B cell (primary cell): ENCODE measurements around the gene SERPINE2. TPM values are rescaled to one million over a fixed set of nuclear protein-coding genes. Genes with fewer than 3 reads are reported as not detected.

ENCODE experiments used
- ATAC-seq: fragments of 200-7000 bp; cut with Tn5 transposase; one replicate; pipeline ENCODE4 v1.10.0; 2021; ENCODE audit warnings: low read depth, mild to moderate bottlenecking, moderate number of reproducible peaks, moderate library complexity
- CTCF ChIA-PET: fragments of 350-600 bp; sonication (Branson Sonifier 250); formaldehyde crosslinking; loops from one replicate; lab custom pipeline; 2021; ENCODE audit warnings: antibody characterized with exemption, inconsistent platforms; lab: Charles Lee
- POLR2A ChIA-PET: fragments of 350-600 bp; sonication (Branson Sonifier 250); formaldehyde crosslinking; loops from one replicate; lab custom pipeline; 2021; ENCODE audit warnings: antibody characterized with exemption; lab: Charles Lee
- DNase-seq: peaks from one replicate; pipeline ENCODE4 v3.0.0; 2013
- H2AFZ ChIP-seq: 2 replicates; pipeline ENCODE4 v1.6.1; 2012; ENCODE audit warnings: mild to moderate bottlenecking, low read depth, low read length; ENCODE audit not compliant: insufficient read depth, poor library complexity, severe bottlenecking
- H3K27ac ChIP-seq, 2 donors: 1 replicate in 1 of 2; 2 replicates in 1 of 2; pipeline ENCODE4 v1.5.1; 2012 to 2013; ENCODE audit warnings: low read length in 2 of 2, mild to moderate bottlenecking in 2 of 2, moderate library complexity in 1 of 2
- H3K27me3 ChIP-seq, 4 experiments: fragments of 200-600 bp in 1 of 4; sonication (generic) in 1 of 4; replicated peaks in 1 of 4; 1 replicate in 2 of 4; 2 replicates in 2 of 4; pipeline versions ENCODE4 v1.6.1 to v1.7.0; 2013 to 2016; ENCODE audit warnings: low read length in 3 of 4, mild to moderate bottlenecking in 2 of 4, mixed read lengths in 1 of 4, moderate library complexity in 1 of 4; ENCODE audit not compliant: insufficient read depth in 4 of 4, control insufficient read depth in 3 of 4; ENCODE audit errors: control extremely low read depth in 1 of 4
- H3K36me3 ChIP-seq, 2 experiments: replicated peaks in 1 of 2; 1 replicate in 1 of 2; 2 replicates in 1 of 2; pipeline versions ENCODE4 v1.6.1 to v1.7.1; 2013; ENCODE audit warnings: low read length in 1 of 2; ENCODE audit not compliant: insufficient read depth in 2 of 2, control insufficient read depth in 1 of 2; ENCODE audit errors: control extremely low read depth in 1 of 2, extremely low read depth in 1 of 2
- H3K4me1 ChIP-seq, 2 donors: fragments of 200-600 bp in 1 of 2; sonication (generic) in 1 of 2; 1 replicate in 1 of 2; 2 replicates in 1 of 2; pipeline versions ENCODE4 v1.5.1 to v1.6.1; 2013 to 2017; ENCODE audit warnings: low read length in 2 of 2; ENCODE audit not compliant: control insufficient read depth in 2 of 2, insufficient read depth in 2 of 2
- H3K4me2 ChIP-seq: replicated peaks from 2 replicates; pipeline ENCODE3; 2012; ENCODE audit warnings: mild to moderate bottlenecking, low read depth, low read length; ENCODE audit not compliant: poor library complexity, severe bottlenecking
- H3K4me3 ChIP-seq, 5 experiments: fragments of 200-600 bp in 1 of 5; sonication (generic) in 1 of 5; 1 replicate in 3 of 5; 2 replicates in 2 of 5; pipeline versions ENCODE4 v1.5.1 to v1.7.0; 2011 to 2016; ENCODE audit warnings: low read length in 4 of 5, mild to moderate bottlenecking in 4 of 5, low read depth in 2 of 5, control low read depth in 1 of 5, moderate library complexity in 1 of 5; ENCODE audit not compliant: insufficient read depth in 1 of 5; ENCODE audit errors: control extremely low read depth in 1 of 5, extremely low read depth in 1 of 5
- H3K79me2 ChIP-seq: fragments of 200-600 bp; sonication (generic); one replicate; pipeline ENCODE4 v1.6.0; 2016; ENCODE audit warnings: low read length; ENCODE audit not compliant: control insufficient read depth, insufficient read depth
- H3K9ac ChIP-seq: fragments of 200-600 bp; sonication (generic); 2 replicates; pipeline ENCODE4 v1.6.1; 2017; ENCODE audit warnings: mild to moderate bottlenecking, low read length, moderate library complexity
- H3K9me3 ChIP-seq, 3 donors: one replicate each; pipeline versions ENCODE4 v1.6.1 to v1.7.1; 2013; ENCODE audit warnings: low read length in 2 of 3; ENCODE audit not compliant: control insufficient read depth in 2 of 3, insufficient read depth in 1 of 3; ENCODE audit errors: control extremely low read depth in 1 of 3
- H4K20me1 ChIP-seq: 2 replicates; pipeline ENCODE4 v1.6.0; 2012; ENCODE audit warnings: mild to moderate bottlenecking, low read length; ENCODE audit not compliant: insufficient read depth, control insufficient read depth, poor library complexity, severe bottlenecking
- H3K27ac Mint-ChIP-seq: one replicate; pipeline ENCODE4 v1.8.0; 2021; ENCODE audit warnings: mixed read lengths
- H3K27me3 Mint-ChIP-seq: one replicate; pipeline ENCODE4 v1.8.0; 2021; ENCODE audit warnings: mixed read lengths
- H3K4me1 Mint-ChIP-seq: one replicate; pipeline ENCODE4 v1.8.0; 2021; ENCODE audit warnings: mixed read lengths
- H3K4me3 Mint-ChIP-seq: one replicate; pipeline ENCODE4 v1.8.0; 2021; ENCODE audit warnings: mixed read lengths
- H3K9me3 Mint-ChIP-seq: one replicate; pipeline ENCODE4 v1.8.0; 2022; ENCODE audit warnings: mixed read lengths; ENCODE audit not compliant: insufficient read depth
- EZH2 ChIP-seq: IDR thresholded peaks from 2 replicates; pipeline ENCODE4 v1.6.1; 2012; ENCODE audit warnings: borderline replicate concordance, low read depth, mild to moderate bottlenecking, moderate library complexity, low read length; ENCODE audit not compliant: insufficient read depth, poor library complexity, severe bottlenecking
- WGBS: methylation state at CpG from one replicate; pipeline ENCODE4 v1.1.5; 2013; ENCODE audit warnings: missing lambda C conversion rate; ENCODE audit not compliant: insufficient coverage; 5-methylcytosine and 5-hydroxymethylcytosine counted together
- intact Hi-C: fragments of 100-400 bp; cut with micrococcal nuclease; formaldehyde crosslinking; loops from one replicate; pipeline ENCODE4 v1.10.0; 2022
- polyA plus RNA-seq: library from polyadenylated mRNA; depleted of rRNA; stranded (reverse); fragments of >200 nt; gene quantifications from 2 replicates; pipeline ENCODE4 v1.2.3, GENCODE V29; 2012
- total RNA-seq, 2 donors: library from RNA; stranded (reverse); fragments of 120-200 nt in 1 of 2; gene quantifications; 1 replicate in 1 of 2; 2 replicates in 1 of 2; pipeline versions ENCODE4 v1.2.3 to v1.2.4, GENCODE V29; 2013 to 2022
- TF ChIP-seq, protein P1 (sequence below): fragments of 200-600 bp; IDR thresholded peaks from one replicate; pipeline ENCODE4 v1.8.0; 2022; ENCODE audit warnings: antibody characterized with exemption, mild to moderate bottlenecking

The SERPINE2 gene
- total and polyA plus RNA-seq, 2 donors (not counting 1 experiment from before 2014, with no cell fraction given) = 0.45 to 1.8 TPM

GRCh38 chr2:224029876-224030275 lies 9.2 kb downstream of the SERPINE2 start:
- CTCF ChIA-PET = no interaction called here

GRCh38 chr2:224027931-224028330 lies 11.2 kb downstream of the SERPINE2 start:
- Histone ChIP-seq H3K27ac (no peak overlapping the region), H3K4me1 (peaks cover 36% of the 10 kb centered on the region in 2 donors), H3K9ac (no peak overlapping the region), H3K4me2 (peak overlapping the region; percentile 54), H3K36me3 (no peaks in the 10 kb centered on the region), H2AFZ (no peak overlapping the region), H3K79me2 (no peaks in the 10 kb centered on the region), H3K27me3 (peaks cover 0 to 3% (median 0%) of the 10 kb centered on the region in 4 experiments), H4K20me1 (no peaks in the 10 kb centered on the region), H3K4me3 (no peak overlapping the region), H3K9me3 (peaks cover 0 to 9% (median 0%) of the 10 kb centered on the region in 3 donors)
- intact Hi-C loops = loop anchor here (2.0 to 5.0 kb wide), 4 partner anchors 131 to 1014 kb away; partner anchors contain the start of genes AP1S3, CUL3 and DOCK10
- ChIA-PET POLR2A (no interaction called here), CTCF (interaction anchor here (5.3 kb wide), 1 partner anchor 34 kb away, joined by 31 read pairs; no protein-coding TSS in a partner anchor)
- H3K9me3 Mint-ChIP-seq = peaks cover 2% of the 10 kb centered on the region
- no peak overlapping the region for H3K27ac Mint-ChIP-seq
- peaks cover 2% of the 10 kb centered on the region for H3K27me3 Mint-ChIP-seq
- H3K4me3 Mint-ChIP-seq = peak overlapping the region; percentile 11
- TF ChIP-seq EZH2 = no peak
- TF ChIP-seq, protein P1, sequence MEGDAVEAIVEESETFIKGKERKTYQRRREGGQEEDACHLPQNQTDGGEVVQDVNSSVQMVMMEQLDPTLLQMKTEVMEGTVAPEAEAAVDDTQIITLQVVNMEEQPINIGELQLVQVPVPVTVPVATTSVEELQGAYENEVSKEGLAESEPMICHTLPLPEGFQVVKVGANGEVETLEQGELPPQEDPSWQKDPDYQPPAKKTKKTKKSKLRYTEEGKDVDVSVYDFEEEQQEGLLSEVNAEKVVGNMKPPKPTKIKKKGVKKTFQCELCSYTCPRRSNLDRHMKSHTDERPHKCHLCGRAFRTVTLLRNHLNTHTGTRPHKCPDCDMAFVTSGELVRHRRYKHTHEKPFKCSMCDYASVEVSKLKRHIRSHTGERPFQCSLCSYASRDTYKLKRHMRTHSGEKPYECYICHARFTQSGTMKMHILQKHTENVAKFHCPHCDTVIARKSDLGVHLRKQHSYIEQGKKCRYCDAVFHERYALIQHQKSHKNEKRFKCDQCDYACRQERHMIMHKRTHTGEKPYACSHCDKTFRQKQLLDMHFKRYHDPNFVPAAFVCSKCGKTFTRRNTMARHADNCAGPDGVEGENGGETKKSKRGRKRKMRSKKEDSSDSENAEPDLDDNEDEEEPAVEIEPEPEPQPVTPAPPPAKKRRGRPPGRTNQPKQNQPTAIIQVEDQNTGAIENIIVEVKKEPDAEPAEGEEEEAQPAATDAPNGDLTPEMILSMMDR = no peak
- ATAC-seq (no peak), DNase-seq (no peak)
- peaks cover 35% of the 10 kb centered on the region for H3K4me1 Mint-ChIP-seq
- WGBS = 90% methylated on average over 5 of the region's 5 CpGs

More at GRCh38 chr2:224029876-224030275, 9.2 kb downstream of the SERPINE2 start:
- H3K9ac ChIP-seq = no peak overlapping the region
- TF ChIP-seq, protein P1 = no peak
- no peak for TF ChIP-seq EZH2
- no peak overlapping the region for H2AFZ ChIP-seq
- ATAC-seq (no peak), DNase-seq (no peak)
- H4K20me1 ChIP-seq = no peaks in the 10 kb centered on the region
- Mint-ChIP-seq H3K4me3 (no peak overlapping the region), H3K4me1 (peaks cover 25% of the 10 kb centered on the region), H3K27ac (no peak overlapping the region), H3K9me3 (peaks cover 2% of the 10 kb centered on the region), H3K27me3 (peaks cover 17% of the 10 kb centered on the region)
- no peaks in the 10 kb centered on the region for H3K36me3 ChIP-seq
- peaks cover 0 to 9% (median 0%) of the 10 kb centered on the region in 3 donors for H3K9me3 ChIP-seq
- POLR2A ChIA-PET = no interaction called here
- no peak overlapping the region for H3K4me3 ChIP-seq
- H3K27me3 ChIP-seq = peaks cover 0 to 6% (median under 1%) of the 10 kb centered on the region in 4 experiments
- intact Hi-C loops = loop anchor here (5.0 kb wide), 3 partner anchors 133 to 1012 kb away; partner anchors contain the start of genes CUL3 and DOCK10
- no peak overlapping the region for H3K4me2 ChIP-seq
- H3K4me1 ChIP-seq = peaks cover 32 to 37% of the 10 kb centered on the region in 2 donors
- no peak overlapping the region for H3K27ac ChIP-seq
- no peaks in the 10 kb centered on the region for H3K79me2 ChIP-seq
- WGBS = 94% methylated on average over 5 of the region's 6 CpGs
